Esophagus squamous epithelium (tissue), 4 donors: ENCODE data around the gene TRIM21.

Experiments used
- CTCF ChIP-seq, 6 experiments: fragments of 450-650 bp in 4 of 6; fragments of 200-600 bp in 2 of 6; sonication (generic) in 2 of 6; IDR thresholded peaks; one replicate each; pipeline ENCODE4 v1.5.1; 2016 to 2019; ENCODE audit warnings: antibody characterized with exemption in 6 of 6, mild to moderate bottlenecking in 4 of 6, moderate library complexity in 4 of 6
- POLR2A ChIP-seq, 4 donors: fragments of 450-650 bp; IDR thresholded peaks; one replicate each; pipeline ENCODE4 v1.6.1; 2017; ENCODE audit warnings: antibody characterized with exemption in 4 of 4, mild to moderate bottlenecking in 4 of 4, moderate library complexity in 3 of 4

DNA sequence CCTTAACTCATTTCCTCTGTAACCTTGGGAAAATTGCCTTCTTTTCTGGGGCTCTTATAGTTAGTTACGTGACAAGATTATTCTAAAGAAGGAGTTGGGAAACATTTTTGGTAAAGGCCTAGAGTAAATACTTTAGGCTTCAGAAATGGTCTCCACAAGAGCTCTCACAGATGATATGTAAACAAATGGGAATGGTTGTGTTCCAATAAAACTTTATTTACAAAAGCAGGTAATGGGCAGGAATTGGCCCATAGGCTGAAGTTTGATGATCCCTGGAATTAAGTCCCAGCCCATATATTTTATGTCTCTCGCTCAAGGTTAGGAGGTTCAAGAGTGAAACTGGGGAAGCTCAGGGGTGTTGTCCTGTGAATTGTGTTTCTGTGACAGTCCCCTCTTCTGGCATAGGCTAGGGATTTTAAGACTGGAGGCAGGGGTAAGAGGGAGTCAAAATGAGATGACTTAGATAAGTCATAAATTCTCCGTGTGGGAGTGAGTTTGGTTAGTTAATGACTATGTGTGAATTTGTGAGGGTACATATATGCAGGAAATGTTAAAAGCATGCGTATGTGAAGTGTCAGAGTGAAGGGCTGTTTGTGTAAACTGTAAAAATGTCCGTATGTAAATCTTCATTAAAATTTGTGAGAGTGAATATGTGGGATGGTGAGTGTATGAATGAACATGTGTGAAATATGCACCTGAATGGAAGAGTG is 17.9 kb downstream of the TRIM21 start:
- TF ChIP-seq CTCF (IDR thresholded peaks at IDR 0.05) (no peak), POLR2A (IDR thresholded peaks at IDR 0.05) (no peak)
